GM21825 (cell line): ENCODE measurements around the gene LOXHD1.

Experiments
- ATAC-seq: cut with Tn5 transposase; IDR thresholded peaks from one replicate; pipeline ENCODE4 v1.9.1; 2021; ENCODE audit warnings: mild to moderate bottlenecking, moderate library complexity; ENCODE audit not compliant: unreplicated experiment

The LOXHD1 gene

DNA sequence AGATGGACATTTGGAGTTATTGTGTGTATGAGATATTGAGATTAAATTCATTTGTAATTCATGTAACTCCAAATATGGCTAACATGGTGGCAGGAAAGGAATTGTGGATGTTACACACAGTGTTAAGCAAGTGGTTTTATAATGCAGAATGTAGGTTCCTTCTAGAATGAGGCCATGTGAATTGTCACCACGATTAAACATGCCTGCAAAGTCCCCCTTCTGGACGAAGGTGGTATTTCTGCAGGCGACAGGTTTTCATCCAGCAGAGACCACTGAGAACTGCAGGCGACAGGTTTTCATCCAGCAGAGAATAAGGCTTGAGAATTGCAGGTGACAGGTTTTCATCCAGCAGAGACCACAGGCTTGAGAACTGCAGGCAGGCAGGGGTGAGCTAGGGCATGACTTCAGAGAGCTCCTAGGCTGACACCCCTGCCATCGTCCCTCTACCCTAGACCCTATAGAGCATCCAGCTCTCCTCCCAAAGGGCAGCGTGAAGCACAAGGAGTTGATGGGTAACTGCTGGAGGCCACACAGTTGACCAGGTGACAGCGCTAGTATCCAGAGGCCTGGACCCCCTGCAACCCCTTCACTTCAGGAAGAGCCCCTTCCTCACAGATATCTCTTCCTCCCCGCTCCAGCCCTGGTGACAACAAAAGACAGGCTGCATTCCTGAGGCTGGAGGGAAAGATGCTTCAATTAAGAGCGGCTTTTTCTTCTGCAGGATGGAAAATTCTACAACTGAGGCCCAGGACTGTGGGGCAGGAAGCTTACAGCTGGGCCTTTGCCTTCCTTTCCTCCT, 175.8 kb downstream of the LOXHD1 start:
- no peak for ATAC-seq

DNA sequence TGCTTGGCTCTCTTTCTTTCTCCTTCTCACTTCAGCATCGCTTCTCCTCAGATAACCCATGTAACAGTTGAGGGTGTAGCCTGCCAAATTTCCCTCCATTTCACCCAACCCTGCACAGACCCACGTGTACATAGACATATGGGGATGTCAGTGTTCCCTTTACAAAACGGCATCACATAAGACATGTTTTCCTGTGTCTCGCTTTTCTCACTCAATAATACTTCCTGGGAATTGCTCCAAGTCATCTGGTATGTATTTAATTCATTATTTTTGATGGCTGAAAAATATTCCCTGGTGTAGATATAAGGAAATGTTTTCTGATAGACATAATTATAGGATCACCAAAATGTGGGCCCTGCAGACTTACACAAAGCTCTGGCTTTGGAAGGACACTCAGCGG, 176.8 kb downstream of the LOXHD1 start:
- no peak for ATAC-seq

DNA sequence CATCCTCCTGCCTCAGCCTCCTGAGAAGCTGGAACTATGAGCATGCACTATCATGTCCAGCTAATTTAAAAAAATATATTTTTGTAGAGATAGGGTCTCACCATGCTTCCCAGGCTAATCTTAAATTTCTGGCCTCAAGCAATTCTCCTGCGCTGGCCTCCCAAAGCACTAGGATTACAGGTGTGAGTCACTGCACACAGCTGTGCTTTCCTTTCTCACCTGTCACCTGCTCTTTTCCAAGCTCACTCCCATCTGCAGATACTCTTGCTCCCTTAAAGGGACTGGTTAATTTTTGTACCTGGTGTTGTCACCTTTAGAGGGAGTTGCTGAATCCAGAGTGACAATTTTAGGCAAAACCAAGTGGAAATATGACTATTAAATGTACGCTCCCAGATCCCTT, 178.2 kb downstream of the LOXHD1 start:
- no peak for ATAC-seq

DNA sequence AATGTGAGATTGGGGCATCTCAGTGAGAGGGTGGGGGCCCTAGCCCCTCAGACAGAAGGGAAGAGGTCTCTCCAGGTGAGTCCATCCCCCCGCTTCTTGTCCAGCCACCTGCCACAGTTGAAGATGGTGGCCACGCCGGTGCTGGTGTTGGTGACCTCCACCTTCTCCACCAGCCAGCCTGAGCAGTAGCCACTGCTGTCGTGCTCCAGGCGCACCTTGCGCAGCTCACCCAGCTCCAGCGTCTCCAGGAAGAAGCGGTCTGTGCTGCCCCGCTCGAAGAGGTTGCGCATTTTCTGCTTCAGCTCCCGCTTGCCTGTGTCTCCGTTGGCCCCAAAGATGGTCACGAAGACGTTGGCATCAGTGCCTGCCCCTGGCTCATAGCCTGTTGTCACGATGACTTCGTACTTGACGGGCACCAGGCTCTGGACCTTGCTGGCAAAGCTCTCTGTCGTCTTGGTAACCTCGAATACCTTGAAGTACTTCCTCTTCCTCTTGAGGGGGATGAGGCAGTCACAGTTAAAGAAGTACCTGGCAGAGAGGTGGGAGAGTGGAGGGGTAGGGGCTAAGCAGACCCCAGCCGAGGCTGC, 179.5 kb downstream of the LOXHD1 start:
- ATAC-seq, result no peak

DNA sequence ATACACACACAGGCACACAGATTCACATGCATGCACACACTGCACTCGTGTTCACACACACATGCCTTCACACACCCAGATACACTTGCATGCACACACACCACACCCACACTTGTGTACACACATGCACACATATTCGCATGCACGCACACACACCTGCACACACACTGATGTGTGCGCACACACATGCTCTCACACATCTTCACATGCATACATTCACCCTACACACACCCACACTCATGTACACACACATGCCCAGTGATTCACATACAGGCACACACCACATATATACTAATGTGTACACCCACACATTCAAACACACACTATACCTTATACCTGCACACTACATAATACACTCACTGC, 181.6 kb downstream of the LOXHD1 start:
- ATAC-seq, result no peak

DNA sequence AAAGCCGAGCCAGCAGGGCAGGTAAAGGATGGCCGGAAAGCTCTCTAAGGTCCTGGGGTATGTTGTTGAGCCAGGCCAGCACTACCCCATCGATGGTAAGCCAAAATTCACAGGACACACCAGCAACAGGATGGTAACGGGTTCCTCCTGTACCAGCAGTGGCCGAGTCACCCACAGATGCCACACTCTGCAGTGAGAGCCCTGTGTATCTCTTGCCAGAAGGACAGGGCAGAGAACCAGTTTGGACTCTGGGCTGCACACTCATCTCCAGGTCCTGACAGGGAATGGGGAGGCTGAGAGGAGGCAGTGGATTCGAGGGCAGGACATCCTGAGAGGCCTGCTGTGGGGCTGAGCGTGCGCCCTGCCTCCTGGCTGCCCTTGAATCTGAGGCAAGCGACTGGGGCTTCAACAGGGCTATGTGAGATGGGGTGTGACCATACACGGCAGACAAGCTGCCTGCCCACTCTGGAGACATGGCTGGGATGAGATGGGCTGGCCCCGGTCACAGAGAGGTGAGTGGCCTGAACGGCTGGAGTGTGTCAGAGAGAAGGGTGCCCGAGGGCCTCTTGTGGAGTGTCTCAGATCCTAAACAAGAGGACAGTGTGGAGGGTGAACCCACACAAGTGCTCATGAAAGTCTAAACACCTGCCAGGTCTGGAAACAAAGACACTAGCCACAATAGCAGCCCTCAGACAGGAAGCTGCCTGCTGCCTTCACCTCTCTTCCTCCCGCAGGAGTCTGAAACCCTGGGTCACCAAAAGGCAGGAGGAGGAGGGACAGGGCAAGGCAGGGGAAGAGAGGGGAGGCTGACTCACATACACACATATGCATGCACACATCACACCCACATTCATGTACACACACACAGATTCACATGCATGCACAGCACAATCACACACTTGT, 182.3 kb downstream of the LOXHD1 start:
- ATAC-seq, result no peak

DNA sequence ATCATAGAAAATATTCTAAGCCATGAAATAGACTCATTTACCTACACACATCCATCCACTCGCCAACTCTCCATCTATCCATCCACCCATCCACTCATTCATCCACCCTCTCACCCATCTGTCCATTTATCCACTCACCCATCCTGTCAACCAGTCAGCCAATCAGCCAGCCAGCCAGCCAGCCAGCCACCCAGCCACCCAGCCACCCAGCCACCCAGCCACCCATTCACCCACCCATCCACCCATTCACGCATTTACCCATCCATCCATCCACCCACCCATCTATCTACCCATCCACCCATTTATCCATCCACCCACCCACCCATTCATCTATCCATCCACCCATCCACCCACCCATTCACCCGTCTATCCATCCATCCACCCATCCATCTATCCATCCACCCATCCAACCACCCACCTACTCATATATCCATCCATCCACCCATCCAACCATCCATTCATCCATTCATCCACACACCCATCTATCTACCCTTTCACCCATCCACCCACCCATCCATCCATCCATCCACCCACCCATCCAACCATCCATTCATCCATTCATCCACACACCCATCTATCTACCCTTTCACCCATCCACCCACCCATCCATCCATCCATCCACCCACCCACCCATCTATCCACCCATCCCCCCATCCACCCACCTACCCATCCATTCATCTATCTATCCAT, 185.1 kb downstream of the LOXHD1 start:
- ATAC-seq, result no peak

DNA sequence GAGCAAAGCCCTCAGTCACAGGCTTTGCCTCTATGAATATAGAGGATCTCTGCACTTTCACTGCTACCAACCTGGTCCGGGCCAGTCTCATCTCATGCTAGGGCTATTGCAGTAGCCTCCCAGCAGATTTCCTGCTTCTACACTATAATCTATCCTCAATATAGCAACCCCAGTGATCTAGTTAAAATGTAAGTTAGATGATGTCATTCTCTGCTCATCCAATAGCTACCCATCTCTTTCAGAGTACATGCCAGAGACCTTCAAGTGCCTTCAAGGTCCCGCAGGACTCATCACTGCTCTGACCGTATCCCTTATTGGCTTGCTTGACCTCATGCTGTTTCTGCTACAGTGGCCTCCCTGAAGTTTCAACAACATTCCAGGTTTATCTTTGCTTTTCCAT, 186.3 kb downstream of the LOXHD1 start:
- no peak for ATAC-seq

DNA sequence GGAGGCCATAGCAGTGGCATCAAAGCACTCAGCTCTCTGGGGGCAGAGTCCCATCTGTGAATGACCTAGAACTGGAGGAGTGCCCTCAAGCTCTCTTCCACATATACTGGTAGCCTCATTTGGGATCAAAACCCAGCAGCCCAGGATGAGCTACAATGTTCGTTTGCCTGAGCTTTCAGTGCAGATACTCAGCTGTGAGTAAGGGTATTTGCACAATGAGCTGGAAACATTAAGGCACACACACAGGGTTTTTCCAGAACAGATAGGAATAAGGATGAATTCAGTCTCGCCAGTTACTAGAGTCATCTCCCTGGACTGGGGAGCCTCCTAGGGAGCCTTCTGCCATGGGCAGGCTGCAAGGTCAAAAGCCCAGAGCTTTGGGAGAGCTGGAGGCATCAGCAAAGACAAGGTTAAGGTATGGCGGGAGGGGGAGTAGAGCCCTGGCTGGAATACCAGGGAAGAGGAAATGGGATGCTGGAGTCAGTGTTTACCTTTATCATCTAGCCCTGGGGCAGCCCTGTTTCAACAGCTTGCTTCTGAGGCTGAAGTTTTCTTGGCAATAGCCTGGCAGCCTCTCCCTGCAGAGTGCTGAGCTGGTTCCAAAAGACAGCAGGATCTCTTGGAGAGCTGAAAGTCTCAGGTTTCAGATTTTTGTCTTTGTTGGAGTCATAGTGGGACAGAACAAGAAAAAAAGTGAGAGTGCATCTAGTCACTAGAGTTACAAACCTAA, 187.7 kb downstream of the LOXHD1 start:
- ATAC-seq, result no peak

DNA sequence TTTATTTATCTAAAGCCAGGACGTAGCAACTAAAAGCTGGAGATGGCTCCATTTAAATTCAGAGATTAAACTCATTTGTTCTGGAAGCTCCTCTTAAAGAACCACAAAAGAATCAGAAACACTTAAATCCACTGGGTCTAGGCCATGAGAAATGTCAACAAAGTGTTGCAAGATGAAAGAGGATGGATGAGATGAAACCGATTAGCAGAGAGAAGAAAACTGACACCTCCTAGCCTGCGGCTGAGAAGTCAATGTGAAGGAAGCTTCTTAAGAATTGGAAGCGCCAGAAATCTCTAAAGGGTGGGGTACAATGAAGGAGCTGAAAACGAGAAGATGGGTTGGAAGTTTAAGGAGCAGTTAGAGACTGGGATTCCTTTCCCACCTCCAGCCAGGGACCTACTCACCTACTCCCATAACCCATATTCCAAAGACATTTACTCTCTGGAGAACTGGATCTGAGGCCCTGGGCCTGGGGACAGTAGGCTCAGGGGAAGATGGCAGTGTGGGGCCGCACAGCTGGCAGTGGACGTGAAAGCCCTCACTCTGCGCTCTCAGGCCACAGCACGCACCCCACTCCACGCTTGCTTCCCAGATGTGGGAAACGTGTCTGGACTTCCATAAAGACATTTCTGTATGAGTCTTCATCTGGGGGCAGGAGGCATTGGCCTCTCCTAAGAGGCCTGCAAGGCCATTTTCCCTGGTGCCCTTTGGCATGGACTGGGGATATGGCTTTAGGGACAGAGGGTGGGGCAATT, 188.4 kb downstream of the LOXHD1 start:
- ATAC-seq, result no peak

DNA sequence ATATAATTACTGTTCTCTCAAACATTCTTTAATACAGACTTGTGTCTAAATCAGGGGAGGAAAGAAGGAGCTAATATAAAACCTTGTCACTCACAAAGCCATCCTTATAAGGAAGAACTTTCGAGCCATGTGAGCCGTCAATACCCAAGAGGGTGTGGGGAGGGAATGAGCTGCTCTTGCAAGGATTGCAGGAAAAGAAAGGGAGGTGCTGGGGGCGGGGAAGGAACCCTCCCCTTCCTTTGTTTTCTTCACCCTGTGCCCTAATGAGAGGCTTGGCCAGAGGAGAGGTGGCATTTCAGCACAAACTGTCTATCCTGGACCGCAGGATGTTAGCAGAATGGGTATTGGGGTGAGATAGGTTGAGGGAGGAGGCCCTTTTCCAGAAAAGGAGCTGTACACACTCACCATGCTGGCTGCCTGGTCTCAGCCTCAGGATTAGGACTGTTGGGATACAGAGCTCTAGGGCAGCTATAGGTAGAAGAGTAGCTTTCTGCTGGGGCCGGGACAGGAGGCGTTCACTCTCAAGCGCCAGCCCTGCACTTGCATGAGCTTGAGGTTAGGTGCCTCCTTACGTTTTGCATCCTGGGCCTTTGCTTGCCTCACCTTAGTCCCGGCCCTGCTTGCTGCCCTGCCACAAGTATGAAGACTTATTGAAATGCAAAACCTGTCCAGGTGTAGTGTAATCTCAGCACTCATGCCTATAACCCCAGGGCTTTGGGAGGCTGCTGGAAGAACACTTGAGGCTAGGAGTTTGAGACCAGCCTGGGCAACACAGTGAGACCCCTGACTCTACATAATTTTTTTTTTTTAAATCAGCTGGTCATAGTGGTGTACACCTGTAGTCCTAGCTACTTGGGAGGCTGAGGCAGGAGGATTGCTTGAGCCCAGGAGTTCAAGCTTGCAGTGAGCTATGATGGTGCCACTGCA, 190.5 kb downstream of the LOXHD1 start:
- no peak for ATAC-seq

DNA sequence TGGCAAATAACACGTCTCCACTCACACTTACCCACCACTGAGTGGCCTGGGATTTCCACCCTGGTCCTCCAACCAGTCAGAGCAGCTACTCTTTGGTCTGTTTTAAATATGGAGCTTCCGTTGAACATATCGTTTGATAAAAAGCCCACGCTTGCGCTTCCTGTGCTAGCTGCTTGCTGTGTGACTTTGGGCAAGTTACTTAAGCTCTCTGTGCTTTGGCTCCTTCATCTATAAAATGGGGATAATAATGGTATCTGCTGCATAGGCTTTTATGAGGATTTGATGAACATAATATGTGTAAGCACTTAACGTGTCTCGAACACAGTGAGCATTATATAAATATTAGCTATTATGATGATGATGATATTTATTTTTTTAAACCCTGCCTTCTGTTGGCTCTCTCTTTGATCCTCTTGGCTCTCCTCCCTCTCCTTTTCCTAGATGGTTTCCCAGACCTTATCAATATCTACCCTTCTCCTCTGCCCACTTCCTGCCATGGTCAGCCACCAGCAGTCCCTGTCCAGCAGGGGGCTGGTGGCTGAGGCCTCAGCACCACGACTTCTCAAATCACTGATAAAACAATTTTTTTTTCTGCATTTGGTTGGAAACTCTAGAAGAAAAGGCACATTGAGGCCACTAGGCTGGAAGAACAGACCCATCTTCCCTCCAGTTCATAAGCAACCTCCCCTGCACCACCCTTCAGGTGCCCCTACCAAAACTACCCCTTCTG, 191.9 kb downstream of the LOXHD1 start:
- no peak for ATAC-seq

DNA sequence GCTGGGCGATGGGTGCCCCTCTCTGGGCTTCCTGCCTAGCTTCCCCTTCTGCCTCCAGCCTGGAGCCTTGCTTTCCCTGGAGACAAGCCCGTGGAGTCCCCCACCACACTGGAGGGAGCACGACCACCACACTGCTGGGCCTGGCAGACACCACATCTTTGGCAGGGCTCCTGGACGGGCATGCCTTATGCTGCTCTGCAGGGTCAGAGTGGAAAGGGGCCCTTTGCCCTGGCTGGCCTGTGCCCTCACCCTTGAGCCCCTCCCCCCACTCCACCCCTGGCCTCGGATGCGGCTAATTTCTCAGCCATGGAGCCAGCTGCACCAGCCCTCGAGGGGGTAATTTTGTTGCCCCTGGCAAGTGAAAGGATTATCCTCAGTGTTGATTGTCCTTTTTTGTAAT, 194.5 kb downstream of the LOXHD1 start:
- no peak for ATAC-seq

DNA sequence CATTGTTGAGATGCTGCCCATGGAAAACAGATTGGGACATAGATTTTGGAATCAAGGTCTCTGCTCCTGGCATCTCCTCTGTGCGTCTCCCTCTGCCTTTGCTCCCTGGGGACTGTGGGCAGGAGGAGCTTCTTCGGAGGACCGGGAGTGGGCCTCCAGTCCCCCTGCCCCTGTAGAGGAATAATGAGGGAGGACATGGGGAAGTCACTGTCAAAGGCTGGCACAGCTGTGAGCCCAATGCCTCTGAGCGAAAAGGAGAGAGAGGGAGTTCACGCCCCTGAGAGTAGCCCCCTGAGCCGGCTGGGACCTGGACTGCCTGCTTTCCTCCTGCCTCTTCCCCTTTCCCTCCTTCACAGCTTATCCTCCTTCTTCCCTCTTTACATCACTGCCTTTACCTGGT, 195.0 kb downstream of the LOXHD1 start:
- ATAC-seq, result no peak

DNA sequence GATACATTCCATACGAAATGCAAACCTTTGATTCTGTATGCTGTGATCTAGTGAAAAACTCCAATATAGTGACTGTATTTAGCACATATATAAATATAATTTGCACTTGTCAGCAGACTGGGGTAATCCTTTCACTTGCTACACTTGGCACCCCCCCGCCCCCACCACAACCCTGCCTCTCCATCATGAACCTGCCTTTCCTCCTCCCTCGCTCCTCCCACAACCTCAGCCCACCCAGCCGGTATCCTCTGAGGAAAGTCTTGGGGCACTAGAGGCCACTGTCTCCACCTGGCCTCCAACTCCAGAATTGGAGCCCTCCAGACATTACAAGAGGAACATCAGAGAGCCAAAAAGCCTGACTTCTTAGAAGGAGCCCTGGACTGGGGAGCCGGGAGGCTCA, 196.3 kb downstream of the LOXHD1 start:
- no peak for ATAC-seq

DNA sequence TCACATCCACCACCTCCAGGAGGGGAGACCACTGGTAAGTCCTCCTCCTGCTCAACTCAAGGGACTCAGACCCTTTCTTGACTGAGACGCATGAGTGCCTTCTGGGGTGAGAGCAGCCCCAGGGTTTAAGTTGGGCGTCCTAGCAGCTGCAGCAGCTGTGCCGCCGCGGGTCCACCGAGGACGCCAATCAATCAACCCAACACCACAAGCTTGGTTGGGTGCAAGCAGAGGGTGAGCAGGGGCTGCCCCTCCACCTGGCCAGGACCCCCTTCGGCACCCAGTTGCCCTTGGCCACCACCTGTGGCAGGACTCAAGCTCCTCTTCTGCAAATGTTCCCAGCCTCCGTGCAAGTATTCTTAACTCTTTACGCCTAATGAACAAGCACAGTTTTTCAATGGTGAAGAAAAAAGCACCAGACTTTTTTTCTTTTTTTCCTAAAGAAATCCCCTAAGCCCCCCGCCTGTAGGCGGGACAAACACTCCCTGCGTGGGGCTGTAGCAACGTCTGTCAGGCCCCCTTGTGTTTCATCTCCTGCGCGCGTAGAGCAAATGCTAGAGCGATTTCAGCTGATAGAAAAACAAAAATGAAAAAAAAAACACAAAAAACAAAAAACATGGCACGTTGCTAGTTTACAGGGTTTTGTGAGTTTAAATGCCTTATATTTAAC, 197.1 kb downstream of the LOXHD1 start:
- no peak for ATAC-seq

DNA sequence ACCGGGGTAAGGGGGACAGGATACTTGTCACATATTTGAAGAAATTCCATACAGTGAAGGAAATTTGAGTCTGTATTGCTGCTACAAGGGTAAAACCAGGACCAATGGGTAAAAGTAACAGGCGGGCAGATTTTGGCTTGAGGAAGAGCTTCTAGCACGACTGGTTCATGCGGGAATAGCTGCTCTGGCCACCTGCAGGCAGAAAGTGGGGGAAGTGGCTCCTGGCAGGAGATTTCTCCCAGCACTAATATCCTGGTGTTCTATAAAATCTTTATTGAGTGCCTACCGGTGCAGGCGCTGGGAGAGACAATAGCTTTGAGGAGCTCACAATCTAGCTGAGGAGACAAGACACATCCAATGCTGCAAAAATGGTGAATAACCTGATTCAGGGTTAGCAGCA, 198.5 kb downstream of the LOXHD1 start:
- ATAC-seq, result no peak

DNA sequence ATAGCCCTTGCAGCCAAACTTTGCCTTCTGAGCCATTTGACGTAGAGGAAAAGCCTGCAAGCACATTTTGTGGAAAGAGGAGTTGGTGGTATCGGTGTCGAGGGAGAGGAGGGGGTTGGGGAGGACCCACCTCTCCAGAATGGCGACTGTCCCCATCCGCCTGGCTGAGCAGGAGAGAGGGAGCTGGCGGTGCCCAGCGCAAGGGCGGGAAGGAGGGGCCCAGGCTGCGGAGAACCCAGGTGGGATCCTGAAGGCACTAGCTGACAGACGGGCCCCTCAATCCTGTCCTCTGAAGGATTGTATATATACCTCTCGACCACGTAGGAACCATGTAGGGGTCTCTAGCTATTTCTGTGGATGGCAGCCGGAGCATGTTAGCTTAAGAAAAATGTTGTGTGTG, 200.3 kb downstream of the LOXHD1 start:
- no peak for ATAC-seq
